DMS 273 (cell line): ENCODE results near the gene MRTFA.

Experiments used
- DNase-seq: peaks from one replicate; lab custom pipeline; 2025; ENCODE audit not compliant: unreplicated experiment; lab: John Stamatoyannopoulos, UW

Gene MRTFA

DNA sequence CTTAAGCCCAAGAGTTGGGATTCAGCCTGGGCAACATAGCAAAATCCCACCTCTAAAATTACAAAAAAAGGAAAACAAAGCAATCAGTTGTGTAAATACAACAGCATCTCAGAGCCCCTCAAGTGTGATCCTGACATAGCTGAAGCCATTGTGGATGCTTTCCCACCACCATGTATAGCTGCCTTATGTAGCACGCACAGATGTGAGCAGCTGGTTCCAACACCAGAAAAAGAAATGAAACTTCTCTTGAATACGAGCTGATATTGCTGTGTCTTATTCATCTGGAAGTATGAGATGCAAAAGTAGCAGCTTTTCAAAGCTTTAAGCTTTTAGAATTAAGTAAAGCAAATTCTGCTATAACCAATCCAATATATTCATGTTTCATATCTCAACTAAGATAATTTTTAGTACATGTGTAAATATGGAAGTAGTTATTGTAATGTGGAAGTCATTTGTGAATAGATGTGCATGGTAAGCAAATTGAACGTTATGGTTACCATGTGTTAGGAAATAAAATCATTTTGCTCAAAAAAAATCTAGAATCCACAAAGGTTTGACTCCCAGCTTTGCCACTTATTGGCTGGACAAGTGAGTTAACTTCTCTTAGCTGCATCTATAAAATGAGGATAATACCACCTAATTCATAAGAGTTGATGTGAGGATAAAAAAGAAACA lies 203.0 kb downstream of the MRTFA start:
- DNase-seq, result no peak

DNA sequence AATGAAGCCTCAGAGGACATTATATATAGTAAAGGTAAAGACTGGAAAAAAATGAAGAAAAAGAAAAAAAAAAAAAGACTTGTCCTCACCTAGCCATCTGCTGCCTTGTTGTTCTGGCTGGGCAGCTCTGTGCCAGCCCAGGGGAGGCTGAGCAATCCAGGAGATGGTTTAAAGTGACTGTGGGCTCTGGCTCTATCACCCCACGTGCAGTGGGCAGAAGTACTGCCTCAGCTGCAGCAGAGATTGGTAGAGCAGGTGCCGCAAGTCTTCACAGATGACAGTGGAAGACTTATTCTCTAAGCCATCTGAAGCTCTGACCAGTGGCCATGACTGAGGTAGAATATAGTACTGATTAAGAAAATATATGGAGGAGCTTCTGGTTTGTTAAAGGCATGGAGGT lies 203.9 kb downstream of the MRTFA start:
- no peak for DNase-seq

GRCh38 chr22:40432157-40432556 lies 204.4 kb downstream of the MRTFA start:
- DNase-seq, result no peak

DNA sequence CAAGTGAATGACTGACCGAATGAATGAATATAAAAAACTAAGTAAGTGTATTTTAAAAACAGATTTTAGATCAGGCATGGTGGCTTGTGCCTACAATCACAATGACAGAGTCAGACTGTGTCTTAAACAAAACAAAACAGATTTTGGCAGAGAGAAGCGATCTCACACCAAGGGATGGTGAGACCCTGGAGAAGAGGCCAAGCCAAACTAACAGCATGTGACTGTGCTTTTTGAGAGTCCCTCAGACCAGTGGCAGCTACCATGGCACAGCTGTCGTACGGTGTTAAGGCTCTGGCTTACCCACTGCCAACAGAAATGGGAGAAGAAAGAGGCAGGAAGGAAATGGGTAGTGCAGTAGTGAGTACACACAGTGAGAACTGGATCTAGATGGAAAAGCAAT lies 205.5 kb downstream of the MRTFA start:
- no peak for DNase-seq

- no peak for DNase-seq
These were observed 207.0 kb downstream of the MRTFA start for GRCh38 chr22:40429481-40429880.

DNA sequence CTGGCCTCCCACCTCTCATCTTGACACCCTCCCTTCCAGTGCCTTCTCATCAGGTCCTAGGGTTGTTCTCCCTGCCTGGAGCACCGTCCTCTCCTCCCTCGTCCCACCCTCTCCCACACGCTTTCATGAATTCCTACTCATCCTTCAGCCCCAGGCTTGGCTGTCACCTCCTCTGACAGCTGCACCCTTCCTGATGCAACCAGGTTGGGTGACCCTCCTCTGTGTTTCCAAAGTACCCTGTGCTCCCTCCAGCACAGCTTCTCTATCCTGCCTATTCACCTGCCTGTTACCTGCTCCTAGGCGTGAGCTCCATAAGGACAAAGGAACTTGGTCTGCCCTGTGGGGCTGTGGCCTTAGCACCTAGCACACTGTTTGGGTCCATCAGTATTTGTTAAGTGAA lies 207.7 kb downstream of the MRTFA start:
- DNase-seq, result no peak

- DNase-seq, result no peak
These were observed 209.8 kb downstream of the MRTFA start for GRCh38 chr22:40426594-40427333.

GRCh38 chr22:40425082-40425481 lies 211.4 kb downstream of the MRTFA start:
- DNase-seq, result no peak

DNA sequence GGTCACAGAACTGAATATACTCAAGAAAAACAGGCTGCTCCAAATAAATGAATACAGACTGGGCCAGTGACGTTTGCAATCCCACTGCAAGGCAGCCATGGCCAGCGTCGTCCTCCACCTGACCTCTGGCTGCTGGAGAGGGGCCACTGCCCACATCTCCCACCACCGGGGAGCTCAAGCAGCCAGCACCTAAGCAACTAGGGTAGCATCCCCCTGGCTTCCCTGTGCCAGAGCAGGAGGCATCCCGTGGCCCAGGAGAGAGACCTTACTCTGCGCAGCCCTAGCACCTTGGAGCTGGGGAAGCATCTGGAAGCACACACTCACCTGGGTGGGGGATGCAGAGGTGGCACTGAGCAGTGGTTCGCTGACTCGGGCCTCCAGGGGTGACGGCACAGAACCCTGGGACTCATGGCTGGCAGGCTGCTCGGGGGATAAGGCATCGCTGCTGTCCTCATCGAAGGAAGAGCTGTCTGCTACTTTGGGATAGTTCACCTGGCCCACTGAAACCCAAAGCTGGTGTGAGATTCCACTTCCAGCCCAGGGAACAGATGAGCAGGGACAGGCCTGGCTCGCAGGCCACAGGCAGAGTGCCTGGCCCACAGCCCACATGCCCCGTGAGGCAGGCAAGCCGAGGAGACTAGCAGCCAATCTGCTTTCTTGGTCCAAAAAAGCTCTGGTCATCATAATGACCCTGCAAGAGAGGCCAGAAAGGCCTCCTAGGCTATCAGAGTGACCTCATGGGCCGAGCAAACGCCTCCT lies 212.5 kb downstream of the MRTFA start:
- no peak for DNase-seq

DNA sequence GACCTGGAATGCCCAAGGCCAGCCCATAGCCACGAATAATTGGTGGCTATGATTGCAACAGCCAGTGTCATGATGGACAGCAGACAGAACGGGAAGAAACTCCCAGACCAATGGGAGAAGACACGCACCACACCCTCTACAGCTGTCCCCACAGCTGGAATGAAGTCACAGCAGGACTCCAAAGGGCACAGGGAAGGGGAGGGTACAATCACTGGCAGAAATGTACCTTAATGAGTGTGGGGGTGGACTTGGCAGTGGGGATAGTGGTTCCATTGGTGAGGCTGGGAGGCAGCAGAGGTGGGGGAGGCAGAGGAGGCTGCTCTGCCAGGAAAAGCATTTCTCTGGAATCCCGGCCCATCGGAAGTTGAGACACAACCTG lies 213.2 kb downstream of the MRTFA start:
- DNase-seq, result no peak

DNA sequence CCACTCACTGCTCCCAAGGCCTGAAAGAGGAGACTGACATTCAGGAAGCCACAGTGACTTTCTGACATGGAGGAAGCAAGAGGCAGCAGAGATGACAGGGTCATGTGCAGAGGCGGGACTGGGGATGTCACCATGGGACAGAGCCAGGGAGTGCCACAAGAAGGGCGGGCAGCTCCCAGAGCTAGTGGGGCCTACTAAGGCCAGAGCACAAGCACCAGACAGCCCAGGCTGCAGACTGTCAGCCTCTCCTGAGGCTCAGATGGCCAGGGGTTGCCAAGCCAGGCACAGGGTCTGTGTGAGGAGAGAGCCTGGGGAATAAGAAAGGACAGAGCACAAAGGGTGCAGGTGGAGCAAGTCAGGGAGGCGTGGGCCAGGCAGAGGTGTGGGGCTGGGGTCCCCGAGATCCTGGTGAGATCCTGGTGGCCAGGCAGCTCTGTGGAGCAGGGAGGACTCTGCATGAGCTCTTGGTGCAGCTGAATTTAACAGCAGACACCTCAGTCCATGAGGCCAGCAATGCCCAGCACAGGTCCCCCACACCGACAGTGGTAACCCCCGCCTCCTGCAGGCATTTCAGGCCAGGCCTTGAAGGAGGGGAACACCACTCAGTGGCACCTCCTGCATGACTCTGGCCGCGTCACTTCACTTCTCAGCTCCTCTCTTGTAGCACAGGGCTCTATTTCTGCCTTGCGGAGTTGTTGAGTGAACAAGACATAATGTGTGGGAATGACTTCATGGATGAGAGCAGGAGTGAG lies 213.8 kb downstream of the MRTFA start:
- no peak for DNase-seq

DNA sequence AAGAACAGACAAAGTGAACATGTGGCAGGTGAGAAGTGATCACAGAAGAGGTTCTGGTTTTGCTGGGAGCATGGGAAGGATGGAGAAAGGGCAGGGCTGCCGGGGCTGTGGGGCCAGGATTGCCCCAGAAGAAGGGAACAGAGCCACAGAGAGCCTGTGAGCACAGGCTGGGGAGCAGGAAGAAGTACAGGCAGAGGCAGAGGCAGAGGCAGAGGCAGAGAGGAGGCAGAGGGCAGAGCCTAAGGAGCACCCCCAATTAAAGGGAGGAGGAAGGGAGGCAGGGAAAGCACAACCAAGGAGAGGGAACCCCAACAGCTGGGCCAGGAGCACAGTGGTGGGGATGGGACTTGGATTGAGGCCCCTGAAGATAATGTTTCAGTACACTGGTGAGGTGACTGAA lies 214.6 kb downstream of the MRTFA start:
- no peak for DNase-seq

- DNase-seq, result no peak
These were observed 215.5 kb downstream of the MRTFA start for GRCh38 chr22:40421082-40421350.

GRCh38 chr22:40420341-40421081 lies 216.0 kb downstream of the MRTFA start:
- no peak for DNase-seq

- no peak for DNase-seq
These were observed 216.8 kb downstream of the MRTFA start for GRCh38 chr22:40419718-40420117.

DNA sequence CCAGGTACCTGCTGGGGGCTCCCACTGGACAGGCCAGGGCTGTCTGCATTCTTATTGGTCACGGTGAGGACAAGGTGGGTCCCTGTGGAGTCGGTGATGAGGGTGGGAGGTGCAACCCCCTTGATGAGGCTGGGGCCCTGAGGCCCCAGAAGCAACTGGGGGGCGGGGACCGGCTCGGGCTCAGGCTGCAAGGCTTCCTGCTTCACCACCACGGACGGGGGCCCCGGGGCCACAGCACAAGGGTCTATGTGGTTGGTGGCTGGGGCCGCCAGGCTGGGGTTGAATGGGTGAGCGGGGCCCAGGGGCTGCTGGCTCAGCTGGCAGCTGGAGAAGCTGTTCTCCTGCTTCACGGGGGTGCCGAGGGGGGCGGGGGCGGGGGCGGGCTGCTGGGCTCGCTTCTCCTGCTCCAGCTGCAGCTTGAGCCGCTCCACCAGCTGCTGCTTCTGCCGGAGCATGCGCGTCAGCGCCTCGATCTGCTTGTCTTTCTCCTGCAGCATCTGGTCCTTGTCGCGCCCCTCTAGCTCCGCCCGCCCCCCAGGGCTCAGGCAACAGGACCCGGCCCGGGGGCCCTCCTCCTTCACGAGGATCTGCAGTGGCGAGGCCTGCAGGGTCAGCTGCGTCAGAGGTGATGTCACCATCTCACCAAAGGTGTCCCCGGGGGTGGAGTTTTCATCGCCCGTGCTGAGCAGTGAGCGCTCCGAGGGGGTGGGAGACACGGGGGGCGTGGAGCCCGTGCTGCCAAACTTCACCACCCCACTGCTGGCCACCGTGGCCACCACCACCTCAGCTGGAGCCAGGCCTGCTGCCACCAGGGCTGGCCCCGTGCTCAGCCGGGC lies 217.9 kb downstream of the MRTFA start:
- peak; percentile 91 for DNase-seq

- DNase-seq, result no peak
These were observed 218.6 kb downstream of the MRTFA start for GRCh38 chr22:40417881-40418280.

DNA sequence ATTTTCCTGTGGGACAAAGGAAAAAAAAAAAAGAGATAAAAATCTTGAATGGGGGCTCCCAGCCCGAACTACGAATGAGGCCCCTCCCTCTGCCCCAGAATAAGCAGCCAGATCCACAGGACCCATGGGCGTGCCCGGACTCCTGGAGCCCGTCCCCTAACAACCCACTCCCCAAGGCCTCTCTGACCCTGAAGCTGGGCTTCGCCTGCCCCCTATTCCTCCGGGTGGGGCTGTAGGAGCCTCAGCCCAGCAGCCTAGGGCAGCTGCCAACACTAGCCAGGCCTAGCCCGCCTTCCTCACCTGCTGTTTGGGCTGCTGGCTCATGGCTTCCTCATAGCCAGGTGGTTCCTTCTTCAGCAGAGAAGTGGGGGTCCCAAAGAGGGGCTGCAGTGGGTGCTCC lies 219.5 kb downstream of the MRTFA start:
- no peak for DNase-seq

- no peak for DNase-seq
These were observed 219.9 kb downstream of the MRTFA start for GRCh38 chr22:40416636-40417035.

DNA sequence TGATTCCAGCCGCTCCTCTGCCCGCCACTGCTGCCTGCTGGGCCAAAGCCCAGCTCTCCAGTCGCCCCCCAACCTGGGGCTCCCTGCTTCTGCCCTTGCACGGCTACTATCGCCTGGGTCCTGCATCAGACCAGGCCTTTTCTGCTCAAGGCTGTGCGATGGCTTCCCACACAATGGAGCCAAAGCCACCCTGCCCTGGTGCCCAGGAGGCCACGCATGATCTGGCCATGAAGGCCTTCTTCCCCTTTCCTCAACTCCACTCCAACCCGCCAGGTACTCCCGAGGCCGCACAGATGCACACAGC lies 220.3 kb downstream of the MRTFA start:
- DNase-seq, result no peak
